NK-92 treated with Interleukin-12 subunit alpha and Interleukin-12 subunit beta, amount 100 ng/mL, for 24 hours (cell line): ENCODE results near the gene ASMT.
A peak's percentile ranks its signal among the peaks of the same experiment; 100 is the strongest.
"Not testable (repeated sequence)": the region's sequence is repeated elsewhere in the genome, so short reads cannot be mapped to it uniquely, and the experiment has no call there.

Experiments used
- DNase-seq: peaks from one replicate; lab custom pipeline; 2025; lab: John Stamatoyannopoulos, UW

Gene ASMT

GRCh38 chrX:1649621-1650020, 34.8 kb downstream of the ASMT start:
- no peak for DNase-seq

DNA sequence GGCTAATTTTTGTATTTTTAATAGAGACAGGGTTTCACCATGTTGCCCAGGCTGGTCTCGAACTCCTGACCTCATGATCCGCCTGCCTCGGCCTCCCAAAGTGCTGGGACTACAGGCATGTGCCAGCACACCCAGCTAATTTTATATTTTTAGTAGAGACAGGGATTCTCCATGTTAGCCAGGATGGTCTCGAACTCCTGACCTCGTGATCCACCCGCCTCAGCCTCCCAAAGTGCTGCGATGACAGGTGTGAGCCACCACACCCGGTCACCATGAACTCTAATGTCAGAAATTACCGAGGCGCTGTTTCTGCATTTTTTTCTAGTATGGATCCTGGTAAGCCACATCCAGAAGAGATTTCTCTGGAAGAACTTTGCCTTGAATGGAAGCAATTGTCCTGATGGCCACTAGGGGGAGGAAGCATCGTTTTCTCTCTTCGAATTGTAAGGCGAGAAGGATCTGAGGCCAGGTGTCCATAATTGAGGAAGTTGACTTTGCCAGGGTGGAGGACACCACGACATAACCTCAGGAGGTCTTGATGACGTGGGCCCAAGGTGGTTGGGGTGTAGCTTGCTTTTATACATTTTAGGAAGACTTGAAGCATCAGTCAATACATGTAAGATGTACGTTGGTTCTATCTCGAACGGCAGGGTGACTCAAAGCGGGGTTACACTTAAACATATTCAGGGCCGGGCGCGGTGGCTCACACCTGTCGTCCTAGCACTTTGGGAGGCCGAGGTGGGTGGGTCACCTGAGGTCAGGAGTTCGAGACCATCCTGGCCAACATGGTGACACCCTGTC, 37.4 kb downstream of the ASMT start:
- peak; percentile 8 for DNase-seq

- no peak for DNase-seq
Measured at GRCh38 chrX:1656379-1656778, 41.5 kb downstream of the ASMT start.

DNA sequence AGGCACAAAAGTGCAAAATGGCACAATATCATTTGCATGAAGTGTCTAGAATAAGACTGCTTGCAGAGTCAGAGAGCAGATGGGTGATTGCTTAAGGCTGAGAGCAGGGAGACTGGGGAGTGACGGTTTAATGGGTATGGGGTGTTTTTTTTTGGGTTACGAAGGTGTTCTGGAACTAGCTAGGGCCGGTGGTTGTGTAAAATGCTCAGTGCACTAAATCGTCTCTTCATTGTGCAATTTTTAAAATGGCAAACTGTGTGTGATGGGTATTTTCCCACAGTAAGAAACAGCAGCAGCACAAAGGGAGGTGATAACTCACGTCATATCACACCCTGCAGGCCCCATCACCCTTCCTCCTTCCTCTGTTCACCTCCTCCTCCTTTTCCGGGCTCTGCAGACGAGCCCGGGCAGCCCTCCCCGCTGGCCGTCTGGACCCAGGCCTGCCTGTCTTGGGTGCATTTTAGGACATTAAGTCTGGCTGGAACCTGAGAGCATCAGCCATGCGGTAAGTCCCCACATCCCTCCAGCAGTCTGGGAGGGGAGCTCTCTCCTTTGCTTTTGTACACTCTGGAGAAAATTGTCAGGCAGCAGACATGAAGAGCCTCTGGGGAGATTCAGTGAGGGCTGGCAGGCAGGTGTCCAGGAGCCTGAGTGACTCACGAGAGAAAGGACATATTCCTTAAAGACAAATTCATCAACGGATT, 42.7 kb downstream of the ASMT start:
- DNase-seq: peak; percentile 77

DNA sequence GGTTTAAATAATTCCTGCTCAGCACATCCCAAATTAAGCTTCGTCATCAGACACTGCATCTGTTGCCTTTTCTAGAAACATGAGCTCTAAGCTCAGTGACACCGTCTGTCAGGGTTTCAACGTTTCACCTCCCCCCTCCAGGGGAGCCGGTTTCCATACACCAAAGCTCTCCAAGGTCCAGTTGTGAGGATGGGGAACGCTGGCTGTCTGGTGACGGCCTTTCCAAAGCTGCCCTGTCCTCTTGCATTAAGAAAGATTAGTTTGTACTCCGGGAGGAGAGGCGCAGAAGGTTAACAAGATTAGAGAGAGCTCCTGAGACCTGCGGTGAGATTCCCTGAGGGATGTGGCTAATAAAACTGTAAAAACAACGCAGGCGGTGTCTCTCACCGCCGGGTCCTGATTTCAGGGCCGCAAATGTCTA, 43.2 kb downstream of the ASMT start:
- DNase-seq: peak; percentile 19

GRCh38 chrX:1659664-1660461, 45.0 kb downstream of the ASMT start:
- DNase-seq: no peak

DNA sequence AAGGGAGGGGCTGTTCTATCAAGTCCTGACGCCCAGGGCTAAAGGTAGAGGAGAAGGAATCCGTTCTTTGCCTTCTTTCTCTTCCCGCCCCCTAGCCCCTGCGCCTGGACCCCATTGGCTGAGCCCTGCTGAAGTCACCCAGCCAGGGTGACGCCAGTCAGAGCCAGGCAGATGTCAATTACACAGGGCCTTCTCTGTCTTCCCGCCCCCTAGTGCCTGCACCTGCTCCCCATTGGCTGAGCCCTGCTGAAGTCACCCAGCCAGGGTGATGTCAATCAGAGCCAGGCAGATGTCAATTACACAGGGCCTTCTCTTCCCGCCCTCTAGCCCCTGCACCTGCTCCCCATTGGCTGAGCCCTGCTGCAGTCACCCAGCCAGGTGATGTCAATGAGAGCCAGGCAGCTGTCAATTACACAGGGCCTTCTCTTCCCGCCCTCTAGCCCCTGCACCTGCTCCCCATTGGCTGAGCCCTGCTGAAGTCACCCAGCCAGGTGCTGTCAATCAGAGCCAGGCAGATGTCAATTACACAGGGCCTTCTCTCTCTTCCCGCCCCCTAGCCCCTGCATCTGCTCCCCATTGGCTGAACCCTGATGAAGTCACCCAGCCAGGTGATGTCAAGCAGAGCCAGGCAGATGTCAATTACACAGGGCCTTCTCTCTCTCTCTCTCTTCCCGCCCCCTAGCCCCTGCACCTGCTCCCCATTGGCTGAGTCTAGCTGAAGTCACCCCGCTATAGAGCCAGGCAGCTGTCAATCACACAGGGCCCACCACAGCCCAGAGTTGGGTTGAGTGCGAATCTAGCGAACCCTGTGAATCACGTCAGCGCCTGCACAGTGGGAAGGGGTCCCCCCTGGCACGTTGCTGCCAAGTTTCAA, 46.4 kb downstream of the ASMT start:
- DNase-seq: peak; percentile 87

- no peak for DNase-seq
Measured at GRCh38 chrX:1661922-1662221, 47.0 kb downstream of the ASMT start.

GRCh38 chrX:1667566-1667965, 52.7 kb downstream of the ASMT start:
- no peak for DNase-seq

DNA sequence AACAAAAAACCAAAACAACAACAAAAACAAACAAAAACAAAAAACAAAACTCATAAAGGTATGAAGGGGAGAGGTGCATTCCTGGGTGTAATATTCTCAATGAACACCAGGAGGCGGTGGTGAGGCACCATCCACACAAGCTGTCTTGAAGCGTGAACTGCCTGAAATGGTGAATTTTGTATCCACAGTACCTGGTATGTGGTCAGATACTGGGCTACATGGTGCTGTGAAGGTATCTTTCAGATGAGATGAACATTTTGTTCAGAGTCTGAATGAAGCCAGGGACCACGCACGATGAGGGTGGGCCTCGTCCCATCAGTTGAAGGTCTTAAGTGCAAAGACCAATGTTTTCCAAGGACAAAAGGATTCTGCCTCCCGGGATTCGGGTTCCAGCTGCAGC, 58.5 kb downstream of the ASMT start:
- peak; percentile 14 for DNase-seq

GRCh38 chrX:1676866-1677265, 62.0 kb downstream of the ASMT start:
- DNase-seq: no peak

GRCh38 chrX:1679238-1679637, 64.4 kb downstream of the ASMT start:
- DNase-seq: no peak

DNA sequence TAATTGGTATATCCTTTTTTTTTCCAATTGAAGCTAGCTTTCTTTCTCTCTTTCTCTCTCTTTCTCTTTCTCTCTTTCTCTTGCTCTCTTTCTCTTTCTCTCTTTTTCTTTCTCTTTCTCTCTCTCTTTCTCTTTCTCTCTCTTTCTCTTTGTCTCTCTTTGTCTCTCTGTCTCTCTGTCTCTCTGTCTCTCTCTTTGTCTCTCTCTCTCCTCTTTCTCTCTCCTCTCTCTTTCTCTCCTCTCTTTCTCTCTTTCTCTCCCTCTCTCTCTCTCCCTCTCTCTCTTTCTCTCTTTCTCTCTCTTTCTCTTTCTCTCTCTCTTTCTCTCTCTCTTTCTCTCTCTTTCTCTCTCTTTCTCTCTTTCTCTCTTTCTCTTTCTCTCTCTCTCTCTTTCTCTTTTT, 66.6 kb downstream of the ASMT start:
- DNase-seq: no peak

DNA sequence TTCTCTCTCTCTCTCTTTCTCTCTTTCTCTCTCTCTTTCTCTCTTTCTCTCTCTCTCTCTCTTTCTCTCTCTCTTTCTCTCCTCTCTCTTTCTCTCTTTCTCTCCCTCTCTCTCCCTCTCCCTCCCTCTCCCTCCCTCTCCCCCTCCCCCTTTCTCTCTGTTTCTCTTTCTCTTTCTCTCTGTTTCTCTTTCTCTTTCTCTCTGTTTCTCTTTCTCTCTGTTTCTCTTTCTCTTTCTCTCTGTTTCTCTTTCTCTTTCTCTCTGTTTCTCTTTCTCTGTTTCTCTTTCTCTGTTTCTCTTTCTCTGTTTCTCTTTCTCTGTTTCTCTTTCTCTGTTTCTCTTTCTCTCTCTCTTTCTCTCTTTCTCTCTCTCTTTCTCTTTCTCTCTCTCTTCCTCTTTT, 67.0 kb downstream of the ASMT start:
- not testable (repeated sequence) for DNase-seq

GRCh38 chrX:1682501-1682900, 67.6 kb downstream of the ASMT start:
- not testable (repeated sequence) for DNase-seq

DNA sequence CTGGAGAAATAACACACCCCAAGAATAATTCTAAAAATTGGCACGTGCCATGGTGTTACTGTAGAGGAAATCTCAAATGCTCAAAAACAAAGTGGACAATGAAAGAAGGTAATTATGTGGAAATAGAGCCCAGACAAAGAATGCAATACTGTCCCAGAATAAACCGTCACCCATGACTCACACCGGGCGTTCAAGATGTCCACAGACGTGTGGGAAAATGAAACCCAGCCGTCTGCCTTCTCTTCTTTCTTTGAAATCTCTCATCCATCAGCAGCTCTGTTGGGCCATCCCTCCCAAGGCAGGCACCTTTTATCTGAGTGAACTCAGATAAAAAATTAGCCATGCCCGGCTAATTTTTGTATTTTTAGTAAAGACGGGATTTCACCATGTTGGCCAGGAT, 70.0 kb downstream of the ASMT start:
- not testable (repeated sequence) for DNase-seq

GRCh38 chrX:1685444-1685880, 70.6 kb downstream of the ASMT start:
- DNase-seq: not testable (repeated sequence)

- DNase-seq: no peak
Measured at GRCh38 chrX:1686642-1687041, 71.8 kb downstream of the ASMT start.
